DMS53 (cell line): ENCODE measurements around the gene NUDT6.
"Not testable (repeated sequence)": the region's sequence is repeated elsewhere in the genome, so short reads cannot be mapped to it uniquely, and the experiment has no call there.

ENCODE experiments used
- DNase-seq: peaks from one replicate; lab custom pipeline; 2025; lab: John Stamatoyannopoulos, UW

NUDT6 gene, protein sequence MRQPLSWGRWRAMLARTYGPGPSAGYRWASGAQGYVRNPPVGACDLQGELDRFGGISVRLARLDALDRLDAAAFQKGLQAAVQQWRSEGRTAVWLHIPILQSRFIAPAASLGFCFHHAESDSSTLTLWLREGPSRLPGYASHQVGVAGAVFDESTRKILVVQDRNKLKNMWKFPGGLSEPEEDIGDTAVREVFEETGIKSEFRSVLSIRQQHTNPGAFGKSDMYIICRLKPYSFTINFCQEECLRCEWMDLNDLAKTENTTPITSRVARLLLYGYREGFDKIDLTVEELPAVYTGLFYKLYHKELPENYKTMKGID

DNA sequence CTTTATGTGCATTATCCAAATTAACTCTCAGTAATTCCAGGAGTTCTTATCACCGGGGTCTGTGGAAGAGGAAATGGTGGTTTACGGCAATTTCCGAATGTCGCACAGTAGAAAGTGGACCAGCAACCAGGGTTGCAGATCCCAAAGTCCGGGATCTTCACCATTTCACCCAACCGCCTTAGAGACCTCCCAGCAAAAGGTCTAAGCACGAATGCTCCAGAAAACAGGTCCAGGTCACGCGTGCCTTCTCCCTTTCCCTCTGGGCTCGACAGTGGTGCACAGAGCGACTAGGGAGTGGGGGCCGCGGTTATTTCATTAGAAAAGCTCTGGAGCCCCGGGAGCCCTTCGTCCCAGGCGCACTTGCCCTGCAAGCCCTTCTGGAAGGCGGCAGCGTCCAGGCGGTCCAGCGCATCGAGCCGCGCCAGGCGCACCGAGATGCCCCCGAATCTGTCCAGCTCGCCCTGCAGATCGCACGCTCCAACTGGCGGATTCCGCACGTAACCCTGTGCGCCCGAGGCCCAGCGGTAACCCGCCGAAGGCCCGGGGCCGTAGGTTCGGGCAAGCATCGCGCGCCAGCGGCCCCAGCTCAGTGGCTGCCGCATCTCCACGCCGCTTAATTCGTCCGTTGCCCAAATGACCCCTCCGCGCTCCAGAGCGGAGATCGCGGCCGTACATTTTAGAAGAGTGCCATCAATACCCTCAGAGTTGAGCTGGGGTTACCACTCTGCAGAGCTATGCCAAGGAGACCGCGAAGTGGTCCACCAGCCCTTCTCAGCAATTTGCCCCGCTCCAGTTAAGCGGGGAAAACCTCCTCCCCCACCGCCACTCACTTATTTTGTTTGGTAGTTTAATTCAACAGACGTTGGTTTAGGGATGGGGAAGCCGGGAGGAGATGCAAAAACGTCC lies at the start of gene NUDT6:
Gene NUDT6, minus strand, starts transcription at position 627 of the 906 bp plus-strand sequence. Its CDS starts 25 bp downstream, at position 602.
- peak; percentile 68 for DNase-seq

DNA sequence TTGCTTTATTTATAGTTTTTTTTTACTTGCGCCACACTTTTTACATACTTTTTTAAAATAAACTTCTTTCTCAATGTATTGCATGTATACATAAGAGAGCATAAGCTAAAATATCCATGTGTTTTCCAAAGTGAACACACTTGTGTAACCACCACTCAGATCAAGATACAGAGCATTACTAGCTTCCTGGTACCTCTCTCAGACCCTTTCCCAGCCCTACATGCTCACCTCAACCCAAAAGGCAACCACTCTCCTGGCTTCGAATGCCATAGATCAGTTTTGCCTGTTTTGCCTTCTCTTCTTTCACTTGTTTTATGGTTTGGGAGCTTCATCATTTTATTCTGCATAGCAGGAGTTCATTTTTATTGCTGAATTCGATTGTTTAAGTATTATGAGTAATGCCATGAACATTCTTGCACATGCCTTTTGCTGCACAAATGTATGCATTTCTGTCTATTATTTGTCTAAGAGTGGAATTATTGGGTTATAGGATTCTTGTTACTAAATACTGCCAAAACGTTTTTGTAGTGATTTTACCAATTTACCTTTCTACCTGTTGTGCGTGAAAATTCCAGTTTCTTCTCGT lies 45.9 kb upstream of the NUDT6 start:
- no peak for DNase-seq

DNA sequence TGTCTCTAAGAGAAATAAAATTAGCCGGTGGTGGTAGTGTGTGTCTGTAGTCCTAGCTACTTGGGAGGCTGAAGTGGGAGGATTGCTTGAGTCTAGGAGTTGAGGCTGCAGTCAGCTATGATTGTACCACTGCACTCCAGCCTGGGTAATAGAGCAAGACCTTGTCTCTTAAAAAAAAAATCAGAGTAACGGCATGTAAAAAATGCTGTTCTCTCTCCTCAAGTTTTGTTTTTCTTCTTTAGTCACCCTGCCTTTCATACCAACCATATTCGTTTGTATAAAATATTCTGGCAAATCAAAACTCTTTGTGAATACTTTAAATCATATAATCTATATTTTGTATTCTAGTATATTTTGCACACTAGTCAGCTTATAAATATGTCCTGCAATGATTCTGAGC lies 44.8 kb upstream of the NUDT6 start:
- no peak for DNase-seq

DNA sequence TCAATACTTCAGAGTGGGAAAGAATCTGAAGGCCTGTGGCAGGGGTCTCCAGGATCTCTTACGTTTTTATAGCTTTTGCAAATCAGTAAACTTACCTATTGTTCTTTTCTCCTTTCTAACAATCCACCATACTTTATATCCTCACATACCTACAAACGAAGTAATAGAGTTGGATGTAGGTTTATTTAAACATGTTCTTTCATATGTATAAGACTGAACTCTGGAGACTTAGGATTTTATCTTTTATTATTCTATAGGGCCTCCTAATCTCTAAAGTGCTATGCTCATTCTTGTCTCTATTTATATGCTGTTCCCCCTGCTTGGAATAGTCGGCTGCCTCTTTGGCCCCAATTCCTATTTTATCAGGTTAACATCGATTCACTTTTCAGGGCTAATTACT lies 43.8 kb upstream of the NUDT6 start:
- DNase-seq = no peak

DNA sequence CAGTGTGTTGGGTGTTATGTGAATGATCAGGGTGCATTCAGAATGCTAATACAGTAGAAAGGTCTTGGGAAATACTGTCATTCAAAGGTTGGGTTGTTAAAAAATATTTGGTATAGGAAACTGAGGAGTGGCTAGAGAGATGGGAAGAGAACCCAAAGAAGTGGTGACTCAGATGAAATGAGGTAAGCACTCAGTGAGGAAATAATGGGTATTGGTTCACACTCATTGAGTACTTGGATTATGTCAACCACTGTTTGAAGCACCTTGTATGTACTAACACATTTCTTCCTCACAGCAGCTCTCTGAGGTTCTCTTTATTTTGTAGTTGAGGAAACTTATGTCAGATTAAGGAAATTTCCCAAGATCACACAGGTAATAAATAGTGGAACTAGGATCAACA lies 40.8 kb upstream of the NUDT6 start:
- peak; percentile 26 for DNase-seq

DNA sequence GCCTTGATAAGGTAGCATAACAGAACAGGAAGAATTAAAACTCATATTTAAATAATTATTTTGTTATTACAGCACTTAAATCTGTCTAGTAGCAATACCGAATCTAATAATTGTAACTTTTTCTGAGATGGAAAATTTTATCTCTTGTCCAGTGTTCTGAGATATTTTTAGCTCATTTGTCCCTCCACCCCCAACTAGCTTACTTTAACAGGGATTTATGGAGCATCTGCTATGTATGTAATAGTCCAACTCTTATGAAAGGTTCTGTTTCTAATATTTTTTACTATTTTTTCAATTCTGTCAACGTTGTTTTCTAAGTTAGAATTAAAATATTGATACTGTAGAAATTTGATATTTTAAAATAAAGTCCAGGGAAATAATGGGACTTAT lies 38.2 kb upstream of the NUDT6 start:
- DNase-seq = no peak

DNA sequence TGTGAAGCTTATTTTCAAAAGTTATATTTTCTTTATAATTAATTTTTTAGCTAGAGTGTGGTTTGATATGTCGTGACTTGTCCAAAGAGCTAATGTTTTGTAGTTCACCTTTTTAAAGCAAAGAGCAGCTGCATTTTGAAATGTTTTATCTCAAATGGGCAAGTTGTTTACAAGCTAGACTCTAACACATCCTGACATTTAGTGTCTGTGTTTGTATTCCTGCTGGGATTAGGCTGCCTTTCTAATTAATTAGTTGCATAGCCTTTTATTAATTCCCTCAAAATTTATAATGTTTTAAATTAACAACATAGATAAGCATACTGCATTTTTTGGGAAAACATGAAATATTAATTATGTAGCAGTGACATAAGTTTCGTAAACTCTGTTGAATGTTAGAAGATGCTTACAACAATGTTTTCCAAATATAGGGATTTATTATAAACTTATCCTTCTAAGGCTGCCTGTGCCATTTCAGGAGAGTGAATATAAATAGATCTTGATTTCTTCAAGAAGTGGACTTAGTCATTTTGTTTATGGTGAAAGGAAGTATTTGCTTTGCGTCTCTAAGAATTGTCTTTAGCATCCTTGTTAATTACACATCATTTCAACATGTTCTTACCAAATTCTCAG lies 37.7 kb upstream of the NUDT6 start:
- no peak for DNase-seq

DNA sequence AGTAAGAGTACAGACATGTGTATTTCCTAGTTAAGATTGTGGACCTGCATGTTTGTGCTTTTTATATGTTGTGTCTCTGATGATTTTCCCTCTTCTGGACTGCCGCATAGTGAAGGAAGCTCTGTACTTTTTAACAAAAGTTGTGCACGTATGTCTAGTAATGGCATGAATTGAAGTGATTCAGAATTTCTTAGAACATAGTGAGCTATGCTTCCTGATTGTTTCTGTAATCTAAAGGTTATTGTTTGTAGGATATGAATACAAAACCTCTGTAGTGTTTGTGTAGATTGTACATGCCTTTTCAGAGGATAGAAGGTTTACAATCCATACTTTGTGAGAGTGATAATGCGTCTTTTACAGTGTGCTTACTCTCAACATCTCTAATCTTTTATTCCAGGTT lies 37.0 kb upstream of the NUDT6 start:
- DNase-seq = no peak

DNA sequence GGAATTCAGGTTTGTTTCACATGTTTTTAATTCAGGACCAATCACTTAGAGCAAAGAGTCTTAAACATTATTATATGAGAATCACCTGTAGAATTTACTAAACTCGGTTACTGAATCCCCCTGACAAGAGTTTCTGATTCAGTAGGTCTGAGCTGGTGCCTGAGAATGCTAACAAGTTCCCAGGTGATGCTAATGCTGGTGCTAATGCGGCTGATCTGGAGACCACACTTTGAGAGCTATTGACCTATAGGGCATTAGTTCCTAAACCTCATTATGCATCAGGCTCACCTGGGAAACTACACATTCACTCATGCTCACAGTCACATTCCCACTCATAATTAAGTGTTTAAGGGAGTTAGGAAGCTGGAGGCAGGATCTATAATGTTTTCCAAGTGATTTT lies 36.1 kb upstream of the NUDT6 start:
- no peak for DNase-seq

DNA sequence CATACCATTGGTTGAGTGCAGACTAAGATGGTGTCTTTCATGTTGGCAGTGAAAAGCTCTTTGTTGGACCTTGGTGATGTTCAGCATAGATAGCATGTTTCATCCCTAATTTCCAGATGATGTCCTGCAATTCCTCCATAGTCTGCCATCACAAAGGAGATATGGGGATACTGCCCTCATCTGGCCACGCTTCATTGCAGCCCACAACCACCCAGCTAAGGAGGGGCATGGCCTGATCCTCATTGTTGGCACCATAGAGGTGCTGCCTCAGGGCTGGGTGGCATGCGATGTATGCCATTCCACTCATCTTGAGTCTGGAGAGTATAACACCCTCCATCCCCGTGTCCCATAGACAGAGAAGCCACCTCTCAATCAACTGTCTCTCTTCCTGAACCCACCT lies 31.5 kb upstream of the NUDT6 start:
- no peak for DNase-seq

DNA sequence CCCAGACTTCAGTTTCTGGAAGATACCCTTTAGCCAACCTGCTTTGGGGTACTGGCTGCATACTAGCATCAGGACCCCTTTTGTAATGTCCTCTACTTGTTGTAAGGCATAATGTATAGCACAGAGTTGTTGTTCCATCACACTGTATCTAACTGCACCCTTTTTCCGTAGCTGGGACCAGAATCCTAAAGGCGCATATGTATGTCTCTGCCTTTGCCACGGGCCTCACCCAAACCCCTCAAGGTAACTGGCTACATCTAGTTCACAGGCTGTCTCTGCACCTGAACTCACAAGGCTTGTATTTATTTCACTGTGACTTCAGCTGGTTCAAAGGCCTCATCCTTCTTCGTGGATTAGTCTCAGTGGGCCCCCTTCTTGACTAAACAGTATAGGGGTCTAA lies 29.6 kb upstream of the NUDT6 start:
- no peak for DNase-seq

DNA sequence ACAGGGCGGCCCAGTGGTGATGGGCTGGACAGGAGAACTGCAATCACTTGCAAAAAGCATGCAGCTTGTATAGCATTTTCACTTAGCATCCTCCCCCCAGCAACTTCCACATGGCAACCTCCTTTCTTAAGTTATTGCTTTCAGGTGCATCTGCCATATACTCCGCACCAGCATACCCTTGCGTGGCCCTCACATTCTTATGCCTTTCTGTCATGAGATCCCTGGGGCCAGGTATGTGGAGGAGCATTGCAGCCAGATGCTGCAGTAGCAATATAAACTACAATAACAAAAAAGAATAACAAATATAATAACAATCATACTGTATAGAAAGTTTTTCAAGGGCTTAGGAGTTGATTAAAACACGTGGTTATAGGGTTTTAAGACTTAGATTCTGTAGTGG lies 26.3 kb upstream of the NUDT6 start:
- no peak for DNase-seq

DNA sequence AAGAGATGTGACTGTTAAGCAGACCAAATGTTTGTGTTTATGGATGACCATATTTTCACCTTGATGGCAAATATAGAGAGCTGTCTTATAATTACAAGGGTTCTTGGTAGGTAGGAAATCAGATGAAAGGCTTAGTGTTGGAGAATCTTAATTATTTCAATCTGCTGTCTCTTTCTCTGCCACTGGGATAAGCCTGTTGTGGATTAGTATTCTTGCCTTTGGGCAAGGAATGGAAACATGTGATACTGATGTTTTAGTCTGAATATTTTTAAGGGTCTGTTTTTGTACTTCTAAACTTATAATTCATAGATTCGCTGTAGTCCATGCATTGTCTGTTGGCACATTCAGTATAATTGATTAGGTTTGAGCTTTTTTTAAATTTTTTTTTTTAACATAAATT lies 23.7 kb upstream of the NUDT6 start:
- DNase-seq = peak; percentile 14

DNA sequence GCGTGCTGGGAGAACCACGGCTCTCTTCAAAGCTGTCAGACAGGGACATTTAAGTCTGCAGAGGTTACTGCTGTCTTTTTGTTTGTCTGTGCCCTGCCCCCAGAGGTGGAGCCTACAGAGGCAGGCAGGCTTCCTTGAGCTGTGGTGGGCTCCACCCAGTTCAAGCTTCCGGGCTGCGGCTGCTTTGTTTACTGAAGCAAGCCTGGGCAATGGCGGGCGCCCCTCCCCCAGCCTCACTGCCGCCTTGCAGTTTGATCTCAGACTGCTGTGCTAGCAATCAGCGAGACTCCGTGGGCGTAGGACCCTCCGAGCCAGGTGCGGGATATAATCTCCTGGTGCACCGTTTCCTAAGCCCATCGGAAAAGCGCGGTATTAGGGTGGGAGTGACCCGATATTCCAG lies 22.7 kb upstream of the NUDT6 start:
- not testable (repeated sequence) for DNase-seq

DNA sequence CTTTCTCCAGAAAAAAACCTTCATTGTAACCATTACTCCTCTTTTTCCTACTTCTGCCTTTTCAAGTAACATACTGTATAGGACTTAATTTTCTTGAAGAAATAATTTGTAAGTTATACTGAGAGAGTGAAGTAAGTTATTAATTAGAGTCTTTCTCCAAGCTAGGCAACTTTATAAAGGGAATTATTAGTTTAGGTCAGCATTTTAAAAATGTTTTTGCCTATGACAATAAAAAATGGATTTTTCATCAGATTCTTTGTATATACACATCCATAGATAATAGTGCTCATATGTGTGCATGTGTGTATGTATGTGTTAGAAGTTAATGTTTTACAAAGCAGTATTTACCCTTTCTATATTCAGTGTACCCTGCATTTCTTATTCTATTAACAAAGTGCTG lies 10.4 kb upstream of the NUDT6 start:
- no peak for DNase-seq

DNA sequence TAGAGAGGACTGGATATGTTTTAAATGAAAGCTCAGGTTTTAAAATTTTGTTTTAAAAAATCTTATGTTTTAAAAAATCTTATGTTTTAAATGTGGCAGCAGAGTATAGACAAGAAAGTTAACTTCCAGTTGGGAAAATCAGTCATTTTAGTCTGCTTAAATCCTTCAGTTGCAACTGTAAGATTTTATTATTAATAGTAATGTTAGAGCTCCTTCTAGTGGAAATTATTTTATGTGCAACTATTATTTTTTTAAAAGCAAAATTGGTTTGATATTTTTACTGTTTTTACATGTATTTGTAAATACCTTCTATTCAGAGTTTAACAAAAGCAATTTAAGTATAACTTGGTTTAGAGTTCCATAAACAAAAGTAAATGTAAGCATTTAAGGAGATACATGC lies 8.5 kb upstream of the NUDT6 start:
- DNase-seq = peak; percentile 35

DNA sequence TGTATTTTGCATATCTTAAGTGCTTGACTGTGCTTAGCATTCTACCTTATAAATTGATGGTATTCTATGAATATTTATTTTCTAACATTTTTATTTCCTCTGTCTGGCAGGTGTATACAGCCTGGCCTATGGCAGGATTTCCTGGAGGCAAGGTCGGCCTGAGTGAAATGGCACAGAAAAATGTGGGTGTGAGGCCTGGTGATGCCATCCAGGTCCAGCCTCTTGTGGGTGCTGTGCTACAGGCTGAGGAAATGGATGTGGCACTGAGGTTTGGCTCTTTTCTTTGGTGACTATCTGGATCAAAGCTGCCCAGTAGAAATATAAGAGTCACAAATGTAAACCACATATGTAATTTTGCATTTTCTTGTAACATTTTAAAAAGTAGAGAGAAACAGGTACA lies 6.5 kb upstream of the NUDT6 start:
- no peak for DNase-seq

DNA sequence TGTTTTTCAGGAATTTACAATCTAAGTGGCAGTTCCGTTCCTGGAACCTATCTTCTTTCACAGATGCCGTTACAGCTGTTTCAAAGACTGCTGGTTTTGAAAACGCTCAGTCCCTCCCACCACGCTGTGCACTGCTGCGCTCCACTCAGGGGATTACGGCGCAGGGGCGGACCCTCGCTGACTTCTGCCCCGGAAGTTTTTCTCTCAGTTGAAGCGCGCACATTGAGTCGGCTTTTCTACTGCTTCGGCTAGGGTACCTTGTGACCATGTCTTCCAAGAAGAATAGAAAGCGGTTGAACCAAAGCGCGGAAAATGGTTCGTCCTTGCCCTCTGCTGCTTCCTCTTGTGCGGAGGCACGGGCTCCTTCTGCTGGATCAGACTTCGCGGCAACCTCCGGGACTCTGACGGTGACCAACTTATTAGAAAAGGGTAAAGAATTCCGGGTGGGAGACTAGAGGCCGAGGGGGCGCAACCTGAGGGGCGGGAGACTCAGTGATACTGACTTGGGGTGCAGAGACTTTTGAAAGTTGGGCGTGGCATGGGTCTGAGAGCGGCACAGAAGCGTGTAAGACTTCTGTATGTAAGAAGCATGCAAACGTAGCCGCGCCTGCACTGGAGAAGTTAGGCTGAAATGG lies 597 bp upstream of the NUDT6 start:
- DNase-seq = peak; percentile 82

DNA sequence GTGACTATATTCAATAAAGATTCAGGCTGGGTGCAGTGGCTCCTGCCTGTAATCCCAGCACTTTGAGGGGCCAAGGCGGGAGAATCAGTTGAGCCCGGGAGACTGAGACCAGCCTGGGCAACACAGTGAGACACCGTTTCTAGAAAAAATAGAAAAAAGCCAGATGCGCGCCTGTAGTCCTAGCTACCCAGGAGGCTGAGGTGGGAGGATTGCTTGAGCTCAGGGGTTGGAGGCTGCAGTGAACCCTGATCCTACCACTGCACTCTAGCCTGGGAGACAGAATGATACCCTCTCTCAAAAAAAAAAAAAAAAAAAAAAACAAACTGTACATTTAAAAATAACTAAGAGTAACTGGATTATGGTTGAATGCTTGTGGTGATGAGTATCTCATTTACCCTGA lies 1.1 kb downstream of the NUDT6 start:
- DNase-seq = no peak

DNA sequence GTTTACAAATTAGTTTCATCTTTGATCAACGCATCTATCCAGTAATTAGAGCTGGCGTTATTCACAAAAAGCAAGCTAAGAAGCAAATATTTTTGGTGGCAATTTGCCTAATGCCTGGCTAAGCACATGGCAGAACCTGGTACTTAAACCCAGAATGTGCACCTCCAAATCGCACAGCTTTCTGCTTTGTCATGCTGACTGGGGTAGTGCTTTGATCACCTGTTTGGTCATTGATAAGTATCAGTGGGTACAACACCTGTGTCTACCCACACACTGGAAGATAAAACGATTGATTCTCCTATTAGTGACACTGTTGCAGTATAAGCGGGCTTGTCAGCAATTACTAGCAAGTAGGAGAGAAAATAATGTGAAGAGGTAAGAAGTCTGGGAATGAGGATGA lies 1.9 kb downstream of the NUDT6 start:
- DNase-seq = no peak

DNA sequence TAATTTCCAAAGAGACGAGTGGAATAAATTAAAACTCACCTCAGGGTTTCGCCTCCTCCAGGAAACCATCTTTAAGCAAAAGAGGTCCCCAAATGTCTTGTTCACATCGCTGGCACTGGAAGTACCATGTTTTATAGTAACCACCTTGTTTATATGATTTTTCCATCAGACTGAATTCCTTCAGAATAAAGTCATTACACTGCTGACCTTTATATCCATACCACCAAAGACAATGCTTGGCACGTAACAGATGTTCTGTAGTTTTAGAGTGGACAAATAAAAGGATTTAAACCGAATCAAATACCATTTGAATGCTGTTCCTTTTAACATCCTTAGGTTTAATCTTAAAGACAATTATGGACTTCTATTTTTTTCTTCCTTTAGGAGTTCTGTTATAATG lies 4.7 kb downstream of the NUDT6 start:
- DNase-seq = no peak

DNA sequence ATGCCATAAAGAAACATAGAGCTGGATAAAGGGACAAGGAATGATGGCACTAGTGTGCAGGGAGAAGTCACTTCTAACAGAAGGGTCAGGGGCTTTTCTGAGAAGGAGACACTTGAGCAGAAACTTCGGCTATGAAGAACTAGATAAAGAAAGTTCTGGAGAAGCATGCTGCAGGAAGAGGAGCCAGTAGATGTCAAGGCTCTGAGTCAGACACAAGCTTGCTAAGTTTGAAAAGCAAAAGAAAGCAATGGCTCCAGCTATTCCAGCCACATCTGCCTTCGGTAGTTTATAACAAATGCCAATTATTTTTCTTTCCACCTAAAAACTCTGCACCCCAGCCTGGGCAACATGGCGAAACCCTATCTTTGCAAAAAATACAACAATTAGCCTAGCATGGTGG lies 7.5 kb downstream of the NUDT6 start:
- DNase-seq = no peak
